GM23338 (cell line): ENCODE data around the gene NR5A2. TPM values are rescaled to one million over a fixed set of nuclear protein-coding genes. Genes with fewer than 3 reads are reported as not detected.

Experiments
- ATAC-seq: fragments of 200-7000 bp; cut with Tn5 transposase; 3 replicates; pipeline ENCODE4 v1.9.1; 2020
- DNase-seq: peaks from one replicate; pipeline ENCODE4 v3.0.0-alpha.2; 2015; ENCODE audit warnings: low spot score
- H2AFZ ChIP-seq: fragments of 200-600 bp; sonication (generic); 2 replicates; pipeline ENCODE4 v1.8.0; 2016; ENCODE audit warnings: antibody characterized with exemption, mild to moderate bottlenecking, moderate library complexity
- H3F3A ChIP-seq: fragments of 200-600 bp; sonication (generic); replicated peaks from 2 replicates; pipeline ENCODE4 v1.8.0; 2017; ENCODE audit warnings: antibody characterized with exemption, mixed run types, low read depth
- H3K27ac ChIP-seq: fragments of 200-600 bp; sonication (generic); 2 replicates; pipeline ENCODE4 v1.6.1; 2016; ENCODE audit warnings: low read depth
- H3K27me3 ChIP-seq: fragments of 200-600 bp; sonication (generic); 2 replicates; pipeline ENCODE4 v1.8.0; 2016; ENCODE audit warnings: mild to moderate bottlenecking, mixed run types, moderate library complexity; ENCODE audit not compliant: insufficient read depth
- H3K36me3 ChIP-seq: fragments of 200-600 bp; sonication (generic); 2 replicates; pipeline ENCODE4 v1.8.0; 2016; ENCODE audit warnings: mild to moderate bottlenecking; ENCODE audit not compliant: insufficient read depth
- H3K4me1 ChIP-seq: fragments of 200-600 bp; sonication (generic); 2 replicates; pipeline ENCODE4 v1.8.0; 2016; ENCODE audit warnings: mild to moderate bottlenecking, moderate library complexity; ENCODE audit not compliant: insufficient read depth
- H3K4me2 ChIP-seq: fragments of 200-600 bp; sonication (generic); 2 replicates; pipeline ENCODE4 v1.7.1; 2017; ENCODE audit warnings: mixed run types
- H3K4me3 ChIP-seq: fragments of 200-600 bp; sonication (generic); 2 replicates; pipeline ENCODE4 v1.6.1; 2016; ENCODE audit warnings: mixed run types
- H3K79me2 ChIP-seq: fragments of 200-600 bp; sonication (generic); replicated peaks from 2 replicates; pipeline ENCODE4 v1.8.0; 2017; ENCODE audit warnings: mild to moderate bottlenecking; ENCODE audit not compliant: insufficient read depth
- H3K9me2 ChIP-seq: fragments of 200-600 bp; sonication (generic); 2 replicates; pipeline ENCODE4 v1.8.0; 2017; ENCODE audit not compliant: insufficient read depth
- H4K20me1 ChIP-seq: fragments of 200-600 bp; sonication (generic); replicated peaks from 2 replicates; pipeline ENCODE4 v1.8.0; 2017; ENCODE audit warnings: mild to moderate bottlenecking; ENCODE audit not compliant: insufficient read depth
- H3K27ac Mint-ChIP-seq: 2 replicates; pipeline ENCODE4 v1.8.0; 2020; ENCODE audit warnings: inconsistent platforms, mild to moderate bottlenecking, moderate library complexity, mixed read lengths
- H3K27me3 Mint-ChIP-seq: 3 replicates; pipeline ENCODE4 v1.8.0; 2022; ENCODE audit warnings: low read depth, mild to moderate bottlenecking, moderate library complexity, mixed read lengths, inconsistent platforms; ENCODE audit not compliant: insufficient read depth, poor library complexity
- H3K36me3 Mint-ChIP-seq: 3 replicates; pipeline ENCODE4 v1.8.0; 2021; ENCODE audit warnings: low read depth, mild to moderate bottlenecking, inconsistent platforms, moderate library complexity, mixed read lengths
- H3K4me1 Mint-ChIP-seq: 3 replicates; pipeline ENCODE4 v1.8.0; 2020; ENCODE audit warnings: mild to moderate bottlenecking, inconsistent platforms, mixed read lengths
- H3K4me3 Mint-ChIP-seq: 3 replicates; pipeline ENCODE4 v1.8.0; 2021; ENCODE audit warnings: moderate library complexity, mild to moderate bottlenecking, inconsistent platforms, mixed read lengths
- H3K9me3 Mint-ChIP-seq: 3 replicates; pipeline ENCODE4 v1.8.0; 2020; ENCODE audit warnings: moderate library complexity, mild to moderate bottlenecking, inconsistent platforms, mixed read lengths
- CTCF ChIP-seq, 2 experiments: fragments of 200-600 bp in 1 of 2; sonication (generic) in 1 of 2; conservative IDR thresholded peaks; 2 replicates each; pipeline versions ENCODE4 v1.5.1 to v1.6.1; 2016 to 2017; ENCODE audit warnings: antibody characterized with exemption in 2 of 2, low read depth in 2 of 2, mild to moderate bottlenecking in 2 of 2, moderate library complexity in 1 of 2
- ETS1 ChIP-seq: IDR thresholded peaks from 2 replicates; pipeline ENCODE4 v1.6.1; 2016; ENCODE audit warnings: antibody characterized with exemption
- EZH2 ChIP-seq: fragments of 200-600 bp; sonication (generic); IDR thresholded peaks from one replicate; pipeline ENCODE4 v1.8.0; 2017; ENCODE audit warnings: antibody characterized with exemption, mild to moderate bottlenecking, low read depth; ENCODE audit not compliant: unreplicated experiment
- JUNB ChIP-seq: IDR thresholded peaks from one replicate; pipeline ENCODE4 v1.6.1; 2016; ENCODE audit warnings: antibody characterized with exemption; ENCODE audit not compliant: unreplicated experiment
- REST ChIP-seq: IDR thresholded peaks from one replicate; pipeline ENCODE4 v1.6.1; 2018; ENCODE audit warnings: antibody characterized with exemption; ENCODE audit not compliant: unreplicated experiment
- STAT1 ChIP-seq: IDR thresholded peaks from one replicate; pipeline ENCODE4 v1.6.1; 2016; ENCODE audit warnings: antibody characterized with exemption; ENCODE audit not compliant: unreplicated experiment
- ZNF114 ChIP-seq: fragments of 250-450 bp; sonication (Bioruptor Pico); IDR thresholded peaks from 2 replicates; pipeline ENCODE4 v1.5.0; 2020; ENCODE audit warnings: mild to moderate bottlenecking, moderate library complexity
- ZNF331 ChIP-seq: fragments of 250-450 bp; sonication (Bioruptor Pico); IDR thresholded peaks from 2 replicates; pipeline ENCODE4 v1.5.0; 2020; ENCODE audit warnings: low read depth, mild to moderate bottlenecking, moderate library complexity
- polyA plus RNA-seq: library from polyadenylated mRNA; unstranded; fragments of >200 nt; fragmentation: Nextera tagmentation; extraction: Ambion mirVana; gene quantifications from 2 replicates; pipeline ENCODE4 v1.2.1, GENCODE V29; 2016
- total RNA-seq: library from RNA; depleted of rRNA; stranded (reverse); fragments of >200 nt; shearing (Covaris generic); gene quantifications from 2 replicates; pipeline ENCODE4 v1.2.3, GENCODE V29; 2014

Gene NR5A2
- total and polyA plus RNA-seq, 2 experiments from 2014 or later = 4.4 to 13.1 TPM

GRCh38 chr1:200223613-200224012 lies 196.1 kb downstream of the NR5A2 start (continued):
- TF ChIP-seq REST = no peak
- no peak for TF ChIP-seq EZH2
- TF ChIP-seq ZNF331 (CRISPR knock-in tag) = no peak

- Histone ChIP-seq H3K79me2 (no peaks in the 10 kb centered on the region), H3F3A (no peaks in the 10 kb centered on the region), H4K20me1 (no peaks in the 10 kb centered on the region), H3K36me3 (no peaks in the 10 kb centered on the region), H3K27me3 (no peaks in the 10 kb centered on the region), H2AFZ (no peak overlapping the region), H3K4me2 (no peak overlapping the region), H3K4me3 (no peak overlapping the region), H3K27ac (no peak overlapping the region), H3K4me1 (peaks cover 47% of the 10 kb centered on the region), H3K9me2 (peaks cover 5% of the 10 kb centered on the region; the same call in 1 of the 2 replicates)
- H3K27ac Mint-ChIP-seq = no peak overlapping the region
- H3K9me3 Mint-ChIP-seq = no peaks in the 10 kb centered on the region
- peaks cover 3% of the 10 kb centered on the region; the same call in 1 of the 3 replicates for H3K36me3 Mint-ChIP-seq
- H3K4me1 Mint-ChIP-seq = peaks cover 37% of the 10 kb centered on the region
- no peak overlapping the region for H3K4me3 Mint-ChIP-seq
- no peak for DNase-seq
- peaks cover 9% of the 10 kb centered on the region for H3K27me3 Mint-ChIP-seq
- no peak for ATAC-seq
- TF ChIP-seq ZNF114 (CRISPR knock-in tag) = no peak
- no peak for TF ChIP-seq REST
- TF ChIP-seq JUNB = no peak
- TF ChIP-seq STAT1 = no peak
- no peak for TF ChIP-seq CTCF (conservative IDR thresholded peaks at IDR 0.05; ENCODE audit: low read depth in 2 of 2)
- TF ChIP-seq ZNF331 (CRISPR knock-in tag) = no peak
- no peak for TF ChIP-seq ETS1
- no peak for TF ChIP-seq EZH2
Measured at GRCh38 chr1:200224315-200224714, 196.8 kb downstream of the NR5A2 start.
